Gastrocnemius medialis (tissue), 4 donors: ENCODE results near the gene CIPC. TPM values are rescaled to one million over a fixed set of nuclear protein-coding genes. Genes with fewer than 3 reads are reported as not detected.
A peak's percentile ranks its signal among the peaks of the same experiment; 100 is the strongest.

Experiments used
- ATAC-seq, 2 donors: fragments of 150-250 bp; one replicate each; pipeline ENCODE4 v1.9.1; 2016
- DNase-seq, 2 donors: peaks; one replicate each; pipeline ENCODE4 v3.0.0-alpha.2; 2019
- H3K27ac ChIP-seq, 4 donors: fragments of 200-600 bp; sonication (generic); 1 replicate in 1 of 4; 2 replicates in 3 of 4; pipeline ENCODE4 v1.5.1; 2016 to 2018; ENCODE audit warnings: mild to moderate bottlenecking in 2 of 4, moderate library complexity in 1 of 4
- H3K27me3 ChIP-seq, 3 donors: fragments of 200-600 bp; sonication (generic) in 2 of 3; 1 replicate in 1 of 3; 2 replicates in 2 of 3; pipeline versions ENCODE4 v1.5.1 to v1.6.0; 2016 to 2019; ENCODE audit warnings: mild to moderate bottlenecking in 1 of 3, moderate library complexity in 1 of 3
- H3K36me3 ChIP-seq, 2 donors: fragments of 200-600 bp; sonication (generic) in 1 of 2; one replicate each; pipeline ENCODE4 v1.5.1; 2017 to 2018
- H3K4me1 ChIP-seq, 2 donors: fragments of 200-600 bp; sonication (generic) in 1 of 2; one replicate each; pipeline ENCODE4 v1.5.1; 2016 to 2017; ENCODE audit warnings: mild to moderate bottlenecking in 2 of 2
- H3K4me3 ChIP-seq, 4 donors: fragments of 200-600 bp; sonication (generic) in 3 of 4; 1 replicate in 1 of 4; 2 replicates in 3 of 4; pipeline ENCODE4 v1.5.1; 2016 to 2019; ENCODE audit warnings: mild to moderate bottlenecking in 2 of 4
- H3K9me3 ChIP-seq, 3 donors: fragments of 200-600 bp; sonication (generic) in 2 of 3; 1 replicate in 1 of 3; 2 replicates in 2 of 3; pipeline ENCODE4 v1.5.1; 2016 to 2019
- POLR2A ChIP-seq, 2 donors: fragments of 450-650 bp; IDR thresholded peaks; one replicate each; pipeline ENCODE4 v1.6.1; 2017; ENCODE audit warnings: antibody characterized with exemption in 2 of 2, mild to moderate bottlenecking in 2 of 2, moderate library complexity in 2 of 2
- in situ Hi-C, 4 donors: fragments of 200-750 bp; cut with MboI; loops; one replicate each; pipeline versions ENCODE4 v1.15.0 to v1.8.0; 2017; ENCODE audit warnings: low sequenced_read_pairs in 4 of 4
- intact Hi-C: fragments of 100-400 bp; cut with DNase I; formaldehyde crosslinking; loops from one replicate; pipeline ENCODE4 v1.15.1; 2023; ENCODE audit warnings: low total_unique reads
- total RNA-seq, 4 donors: library from RNA; depleted of rRNA; stranded (reverse); fragments of >200 nt; gene quantifications; one replicate each; pipeline versions ENCODE4 v1.1.0 to v1.2.3, GENCODE V29; 2016
- TF ChIP-seq, protein P1 (sequence below), 5 experiments: fragments of 450-650 bp in 3 of 5; fragments of 200-600 bp in 2 of 5; sonication (generic) in 2 of 5; IDR thresholded peaks in 4 of 5; conservative IDR thresholded peaks in 1 of 5; 1 replicate in 4 of 5; 2 replicates in 1 of 5; pipeline ENCODE4 v1.5.1; 2016 to 2019; ENCODE audit warnings: antibody characterized with exemption in 5 of 5, mild to moderate bottlenecking in 3 of 5, moderate library complexity in 3 of 5

The CIPC gene
- total RNA-seq, 4 donors from 2014 or later: 114 to 178 (median 120) TPM

DNA sequence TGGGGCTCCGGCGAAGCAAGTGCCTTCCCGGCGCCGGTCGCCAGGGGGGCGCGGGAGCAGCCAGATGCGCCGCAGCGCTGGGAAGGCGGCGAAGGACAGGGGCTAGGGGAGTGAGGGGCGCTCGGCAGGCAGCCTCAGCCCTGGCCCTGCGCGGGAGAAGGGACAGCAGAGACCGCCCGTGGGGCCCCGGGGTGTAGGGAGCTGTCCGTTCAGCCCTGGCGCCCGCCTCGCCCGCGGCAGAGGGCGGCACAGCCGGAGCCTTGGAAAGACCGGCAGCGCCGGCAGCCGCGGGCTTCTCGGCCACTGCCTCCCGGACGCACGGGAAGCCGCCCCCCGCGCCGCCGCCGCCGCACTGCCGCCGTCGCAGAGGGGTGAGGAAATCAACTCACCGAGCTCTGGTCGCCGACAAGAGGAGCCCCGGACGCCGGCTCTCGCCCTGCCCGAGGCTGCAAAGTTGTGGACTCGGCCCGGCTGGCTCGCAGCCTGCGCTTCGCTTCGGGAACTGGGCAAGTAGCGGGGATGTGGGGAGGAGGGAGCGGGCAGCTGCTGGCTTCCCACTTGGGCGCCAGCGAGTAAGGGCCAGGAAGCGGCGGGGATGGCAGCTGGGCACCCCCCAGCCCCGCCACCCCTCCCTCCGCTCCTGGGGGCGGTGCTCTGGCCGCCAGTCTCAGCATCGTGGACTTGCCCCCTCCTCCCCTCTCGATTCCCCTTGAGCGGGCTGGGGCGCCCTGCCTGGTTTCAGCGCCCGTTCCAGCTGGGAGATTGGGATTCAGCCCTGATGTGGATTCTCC is 43.4 kb downstream of the CIPC start, which contains the start of gene ZDHHC22:
Gene ZDHHC22 (minus strand): TSS at position 578 of the 791 bp plus-strand sequence. CDS start 2,053 bp downstream, outside the sequence.
- Histone ChIP-seq H3K4me1 (peaks cover 10 to 23% of the 10 kb centered on the region in 2 donors), H3K36me3 (no peaks in the 10 kb centered on the region), H3K27ac (no peak within 1 kb of the TSS), H3K4me3 (peak within 1 kb of the TSS; percentile 42 to 54 (median 50)), H3K27me3 (peaks cover 59 to 62% (median 60%) of the 10 kb centered on the region in 3 donors), H3K9me3 (no peaks in the 10 kb centered on the region)
- no peak for TF ChIP-seq POLR2A (IDR thresholded peaks at IDR 0.05)
- TF ChIP-seq, protein P1, sequence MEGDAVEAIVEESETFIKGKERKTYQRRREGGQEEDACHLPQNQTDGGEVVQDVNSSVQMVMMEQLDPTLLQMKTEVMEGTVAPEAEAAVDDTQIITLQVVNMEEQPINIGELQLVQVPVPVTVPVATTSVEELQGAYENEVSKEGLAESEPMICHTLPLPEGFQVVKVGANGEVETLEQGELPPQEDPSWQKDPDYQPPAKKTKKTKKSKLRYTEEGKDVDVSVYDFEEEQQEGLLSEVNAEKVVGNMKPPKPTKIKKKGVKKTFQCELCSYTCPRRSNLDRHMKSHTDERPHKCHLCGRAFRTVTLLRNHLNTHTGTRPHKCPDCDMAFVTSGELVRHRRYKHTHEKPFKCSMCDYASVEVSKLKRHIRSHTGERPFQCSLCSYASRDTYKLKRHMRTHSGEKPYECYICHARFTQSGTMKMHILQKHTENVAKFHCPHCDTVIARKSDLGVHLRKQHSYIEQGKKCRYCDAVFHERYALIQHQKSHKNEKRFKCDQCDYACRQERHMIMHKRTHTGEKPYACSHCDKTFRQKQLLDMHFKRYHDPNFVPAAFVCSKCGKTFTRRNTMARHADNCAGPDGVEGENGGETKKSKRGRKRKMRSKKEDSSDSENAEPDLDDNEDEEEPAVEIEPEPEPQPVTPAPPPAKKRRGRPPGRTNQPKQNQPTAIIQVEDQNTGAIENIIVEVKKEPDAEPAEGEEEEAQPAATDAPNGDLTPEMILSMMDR (IDR thresholded peaks at IDR 0.05 in 4 of 5, conservative IDR thresholded peaks at IDR 0.05 in 1 of 5): peak in 2 of 5 experiments; percentile 31 to 37
- ATAC-seq (peak; percentile 41 to 55), DNase-seq (no peak)
- in situ Hi-C loops (no loop called here), intact Hi-C loops (no loop called here)

DNA sequence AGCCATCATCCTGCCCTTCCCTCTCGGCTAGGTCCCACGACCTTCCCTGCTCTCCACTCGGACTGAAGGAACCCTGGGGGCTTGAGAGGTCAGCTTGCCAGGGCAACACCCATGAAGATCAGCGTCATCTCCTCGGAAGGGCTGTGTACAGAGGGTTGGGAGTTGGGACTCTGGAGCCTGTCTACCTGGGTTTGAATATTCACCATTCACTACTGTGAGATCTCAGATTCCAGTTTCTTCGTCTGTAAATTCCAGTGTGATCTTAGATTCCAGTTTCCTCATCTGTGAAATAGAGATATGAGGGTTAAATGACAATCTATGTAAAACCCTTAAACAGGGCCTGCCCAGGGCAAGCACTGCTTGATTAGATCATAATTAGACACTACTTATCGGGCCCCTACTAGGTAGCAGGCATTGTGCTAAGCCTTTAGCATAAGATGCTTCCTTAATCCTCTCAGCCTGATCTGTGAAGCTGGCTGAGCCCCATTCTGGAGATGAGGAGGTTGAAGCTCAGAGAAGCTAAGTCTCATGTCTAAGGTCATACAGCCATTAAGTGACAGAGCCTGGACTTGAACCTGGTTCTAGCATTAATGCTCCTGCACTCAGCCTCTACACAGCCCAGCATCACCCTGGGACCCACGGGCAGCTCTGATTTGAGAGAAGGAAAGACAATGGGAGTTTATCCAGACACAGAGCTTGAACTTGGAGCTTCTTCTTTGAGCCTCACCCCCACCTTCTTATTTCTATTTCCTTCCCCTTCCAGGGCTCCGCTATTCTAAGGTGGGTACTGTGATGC is 44.1 kb downstream of the CIPC start:
- DNase-seq (no peak), ATAC-seq (no peak)
- in situ Hi-C loops: no loop called here
- Histone ChIP-seq H3K4me3 (peak overlapping the region in 3 of 4 donors; percentile 42 to 52 (median 47)), H3K27me3 (peaks cover 53 to 66% (median 64%) of the 10 kb centered on the region in 3 donors), H3K27ac (no peak overlapping the region), H3K4me1 (peaks cover 10 to 23% of the 10 kb centered on the region in 2 donors), H3K9me3 (no peaks in the 10 kb centered on the region), H3K36me3 (no peaks in the 10 kb centered on the region)
- TF ChIP-seq POLR2A (IDR thresholded peaks at IDR 0.05): no peak
- TF ChIP-seq, protein P1 (IDR thresholded peaks at IDR 0.05 in 4 of 5, conservative IDR thresholded peaks at IDR 0.05 in 1 of 5): no peak
- intact Hi-C loops: no loop called here

DNA sequence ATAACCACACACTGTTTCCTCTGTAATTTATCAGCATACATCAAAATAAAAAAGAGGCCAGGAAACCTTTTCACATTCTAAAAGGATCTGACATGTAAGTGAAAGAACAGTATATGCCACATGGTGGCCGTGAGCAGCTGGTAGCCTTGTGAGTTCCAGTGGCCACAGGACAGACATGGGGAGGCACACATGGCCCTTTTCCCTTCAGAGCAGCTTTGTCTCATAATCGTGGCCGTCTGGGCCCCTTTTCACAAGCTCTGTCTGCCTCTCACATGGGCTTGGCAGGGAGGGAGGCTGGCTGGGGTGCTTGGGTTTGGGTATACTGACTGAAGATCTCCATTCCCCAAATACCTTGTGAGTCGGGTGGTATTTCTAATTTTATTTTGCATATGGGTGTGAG is 45.0 kb downstream of the CIPC start:
- intact Hi-C loops: no loop called here
- ATAC-seq: no peak
- H3K27me3 ChIP-seq: peaks cover 47 to 58% (median 58%) of the 10 kb centered on the region in 3 donors

DNA sequence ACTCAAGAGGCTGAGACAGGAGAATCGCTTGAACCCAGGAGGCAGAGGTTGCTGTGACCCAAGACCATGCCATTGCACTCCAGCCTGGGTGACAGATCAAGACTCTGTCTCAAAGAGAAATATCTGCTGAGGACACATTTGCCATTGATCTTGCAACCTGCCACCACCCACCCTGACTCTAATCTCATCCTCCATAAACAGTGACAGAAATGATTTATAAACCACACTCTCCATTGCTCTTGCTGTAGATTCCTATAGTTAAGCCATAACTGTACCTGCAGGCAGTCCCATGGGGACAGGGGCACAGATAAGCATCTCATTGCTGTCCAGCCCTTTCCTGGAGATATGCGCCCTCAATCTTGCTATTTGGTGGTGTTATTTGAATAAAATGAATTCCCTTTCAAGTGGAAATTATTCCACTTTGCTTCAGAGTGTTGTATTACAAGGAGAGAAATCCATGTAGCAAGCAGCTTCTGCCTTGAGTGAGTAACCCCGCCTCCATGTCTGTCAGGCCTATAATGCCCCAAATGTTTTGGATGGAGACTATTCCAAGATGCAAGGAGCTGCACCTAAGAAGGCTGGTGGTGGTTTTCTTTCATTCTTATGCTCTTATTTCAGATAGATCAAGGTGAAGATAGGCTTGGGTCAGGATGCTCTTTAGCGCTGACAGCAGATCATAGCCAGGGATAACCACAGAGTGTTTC is 46.5 kb downstream of the CIPC start:
- Histone ChIP-seq H3K4me3 (no peak overlapping the region), H3K9me3 (no peaks in the 10 kb centered on the region), H3K4me1 (peaks cover 10 to 20% of the 10 kb centered on the region in 2 donors), H3K27ac (no peak overlapping the region), H3K36me3 (no peaks in the 10 kb centered on the region), H3K27me3 (peaks cover 32 to 43% (median 43%) of the 10 kb centered on the region in 3 donors)
- TF ChIP-seq POLR2A (IDR thresholded peaks at IDR 0.05): no peak
- TF ChIP-seq, protein P1 (IDR thresholded peaks at IDR 0.05 in 4 of 5, conservative IDR thresholded peaks at IDR 0.05 in 1 of 5): no peak
- in situ Hi-C loops: no loop called here
- DNase-seq: no peak
- no peak for ATAC-seq
- intact Hi-C loops: no loop called here

More for the DNA sequence above, 45.0 kb downstream of the CIPC start:
- Histone ChIP-seq H3K4me3 (no peak overlapping the region), H3K9me3 (no peaks in the 10 kb centered on the region), H3K27ac (no peak overlapping the region), H3K4me1 (peaks cover 10 to 23% of the 10 kb centered on the region in 2 donors), H3K36me3 (no peaks in the 10 kb centered on the region)
- TF ChIP-seq POLR2A (IDR thresholded peaks at IDR 0.05): no peak
- TF ChIP-seq, protein P1 (IDR thresholded peaks at IDR 0.05 in 4 of 5, conservative IDR thresholded peaks at IDR 0.05 in 1 of 5): no peak
- DNase-seq: no peak
- in situ Hi-C loops: no loop called here
